ENCODE measurements around the gene VSNL1. TPM values are rescaled to one million over a fixed set of nuclear protein-coding genes. Genes with fewer than 3 reads are reported as not detected.

The VSNL1 gene
- total and polyA plus RNA-seq, 10 of the 15 experiments (the other 5 are each of a cell fraction or from before 2014, with no cell fraction given), result 0.04 to 0.30 (median 0.12) TPM; not detected in 4

- TF ChIP-seq ZBTB33 (IDR thresholded peaks at IDR 0.05), result no peak
These were observed 70.0 kb downstream of the VSNL1 start (continued) for GRCh38 chr2:17610521-17610920.

- POLR2A ChIA-PET, result no interaction called here
- TF ChIP-seq ZNF384 (IDR thresholded peaks at IDR 0.05; ENCODE audit: borderline replicate concordance, low read depth, low read length) (no peak), HSF1 (IDR thresholded peaks at IDR 0.05; ENCODE audit: low read depth, low read length) (no peak), BMI1 (IDR thresholded peaks at IDR 0.05; ENCODE audit: borderline replicate concordance) (no peak), BCLAF1 (IDR thresholded peaks at IDR 0.05) (no peak), NFXL1 (IDR thresholded peaks at IDR 0.05; ENCODE audit: borderline replicate concordance) (no peak), SUPT20H (IDR thresholded peaks at IDR 0.05; ENCODE audit: borderline replicate concordance, control insufficient read depth, low read depth, low read length) (no peak), RCOR1 (conservative IDR thresholded peaks at IDR 0.05; ENCODE audit: low read depth, low read length) (no peak), FOS (IDR thresholded peaks at IDR 0.05; ENCODE audit: borderline replicate concordance, extremely low read depth, insufficient read length) (no peak), E4F1 (IDR thresholded peaks at IDR 0.05; ENCODE audit: borderline replicate concordance, partially characterized antibody) (no peak), SMAD5 (IDR thresholded peaks at IDR 0.05; ENCODE audit: low read depth) (no peak), GATAD2B (conservative IDR thresholded peaks at IDR 0.05; ENCODE audit: low read depth) (no peak), EZH2 (IDR thresholded peaks at IDR 0.05; ENCODE audit: borderline replicate concordance, control insufficient read depth, low read depth, low read length) (no peak)
These were observed 70.5 kb downstream of the VSNL1 start for GRCh38 chr2:17611036-17611435.

More at GRCh38 chr2:17611036-17611435, 70.5 kb downstream of the VSNL1 start:
- no peak overlapping the region for H2AFZ ChIP-seq (ENCODE audit: control insufficient read depth, low read depth, low read length)
- H3K27ac ChIP-seq (ENCODE audit: control insufficient read depth, insufficient read depth), result no peak overlapping the region
- no peaks in the 10 kb centered on the region for H3K9me3 ChIP-seq (replicated peaks; ENCODE audit: control insufficient read depth, insufficient read depth, low read length)
- H4K20me1 ChIP-seq (ENCODE audit: control insufficient read depth, insufficient read depth), result no peaks in the 10 kb centered on the region
- no peaks in the 10 kb centered on the region for H3K27me3 ChIP-seq (replicated peaks in 1 of 2; ENCODE audit: control insufficient read depth in 2 of 2, insufficient read depth in 2 of 2, low read length in 1 of 2)
- no peaks in the 10 kb centered on the region for H3K4me1 ChIP-seq (ENCODE audit: control insufficient read depth, insufficient read depth, low read length)
- in situ Hi-C loops (cut with MboI) (no loop called here), intact Hi-C loops (cut with micrococcal nuclease; ENCODE audit: unreplicated experiment) (no loop called here)
- no peak overlapping the region for H3K4me2 ChIP-seq (ENCODE audit: control insufficient read depth, insufficient read depth)
- H3K36me3 ChIP-seq (ENCODE audit: control insufficient read depth in 2 of 2, insufficient read depth in 2 of 2, low read length in 1 of 2), result no peaks in the 10 kb centered on the region
- ATAC-seq (no peak), DNase-seq (ENCODE audit: low read depth, low spot score) (no peak), FAIRE-seq (no peak)
- BruUV-seq (replicated peaks), result no TSS peak
- H3K4me3 ChIP-seq, result no peak overlapping the region
- RAD21 ChIA-PET (ENCODE audit: unreplicated experiment), result no interaction called here
- no peaks in the 10 kb centered on the region for H3K79me2 ChIP-seq (ENCODE audit: control insufficient read depth, insufficient read depth, low read length)
- no peak overlapping the region for H3K9ac ChIP-seq (ENCODE audit: control insufficient read depth, insufficient read depth, low read length)
- SMC1A ChIA-PET (ENCODE audit: uncharacterized antibody, unreplicated experiment), result no interaction called here
- CTCF ChIA-PET, result interaction anchor here (0.6 kb wide), 1 partner anchor 363 kb away, joined by 3 read pairs; no protein-coding TSS in a partner anchor
- 35% methylated on average over 3 of the region's 3 CpGs for WGBS (ENCODE audit: insufficient coverage, insufficient replicate concordance, low lambda C conversion rate, missing lambda C conversion rate)

Measured in GM12878 (cell line).